MCF 10A (cell line): ENCODE data around the gene OLFM2. TPM values are rescaled to one million over a fixed set of nuclear protein-coding genes. Genes with fewer than 3 reads are reported as not detected.

Source experiments
- BruUV-seq: library from RNA; stranded (reverse); fragments of 400-500 nt; replicated peaks from 2 replicates; lab custom pipeline; 2021; lab: Mats Ljungman, UMichigan
- CTCF ChIA-PET: fragments of 300-600 bp; sonication (Branson Sonifier 250); formaldehyde crosslinking; extraction: SDS; loops from one replicate; lab custom pipeline; 2021; ENCODE audit warnings: antibody characterized with exemption, inconsistent platforms; lab: Yijun Ruan, JAX
- POLR2A ChIA-PET: fragments of 300-600, 350-650 bp; sonication (Branson Sonifier 250); formaldehyde crosslinking; extraction: SDS; loops from one replicate; lab custom pipeline; 2020; ENCODE audit warnings: antibody characterized with exemption, inconsistent platforms; lab: Yijun Ruan, JAX
- DNase-seq: peaks from one replicate; pipeline ENCODE4 v3.0.0-alpha.2; 2018; ENCODE audit not compliant: unreplicated experiment
- H3K27ac Mint-ChIP-seq: one replicate; pipeline ENCODE4 v1.8.0; 2022; ENCODE audit warnings: mild to moderate bottlenecking, low read depth, mixed read lengths; ENCODE audit not compliant: unreplicated experiment
- H3K27me3 Mint-ChIP-seq: one replicate; pipeline ENCODE4 v1.8.0; 2022; ENCODE audit warnings: mixed read lengths; ENCODE audit not compliant: insufficient read depth, unreplicated experiment
- H3K36me3 Mint-ChIP-seq: one replicate; pipeline ENCODE4 v1.8.0; 2022; ENCODE audit warnings: mild to moderate bottlenecking, moderate library complexity, mixed read lengths; ENCODE audit not compliant: insufficient read depth, unreplicated experiment
- H3K4me1 Mint-ChIP-seq: one replicate; pipeline ENCODE4 v1.8.0; 2022; ENCODE audit warnings: mixed read lengths; ENCODE audit not compliant: insufficient read depth, unreplicated experiment
- H3K4me3 Mint-ChIP-seq: one replicate; pipeline ENCODE4 v1.8.0; 2022; ENCODE audit warnings: mild to moderate bottlenecking, moderate library complexity, mixed read lengths; ENCODE audit not compliant: unreplicated experiment
- H3K9me3 Mint-ChIP-seq: one replicate; pipeline ENCODE4 v1.8.0; 2022; ENCODE audit warnings: mixed read lengths; ENCODE audit not compliant: unreplicated experiment
- intact Hi-C: fragments of 100-400 bp; cut with micrococcal nuclease; formaldehyde crosslinking; loops from 2 replicates; pipeline ENCODE4 v1.14.1; 2022
- total RNA-seq: library from RNA; stranded (reverse); gene quantifications from 2 replicates; pipeline ENCODE4 v1.2.3, GENCODE V29; 2022
- TF ChIP-seq, protein P1 (sequence below): fragments of 200-600 bp; IDR thresholded peaks from one replicate; pipeline ENCODE4 v1.8.0; 2022; ENCODE audit warnings: antibody characterized with exemption, mild to moderate bottlenecking; ENCODE audit not compliant: unreplicated experiment

Gene OLFM2
- total RNA-seq, 1 experiment from 2014 or later = not detected

DNA sequence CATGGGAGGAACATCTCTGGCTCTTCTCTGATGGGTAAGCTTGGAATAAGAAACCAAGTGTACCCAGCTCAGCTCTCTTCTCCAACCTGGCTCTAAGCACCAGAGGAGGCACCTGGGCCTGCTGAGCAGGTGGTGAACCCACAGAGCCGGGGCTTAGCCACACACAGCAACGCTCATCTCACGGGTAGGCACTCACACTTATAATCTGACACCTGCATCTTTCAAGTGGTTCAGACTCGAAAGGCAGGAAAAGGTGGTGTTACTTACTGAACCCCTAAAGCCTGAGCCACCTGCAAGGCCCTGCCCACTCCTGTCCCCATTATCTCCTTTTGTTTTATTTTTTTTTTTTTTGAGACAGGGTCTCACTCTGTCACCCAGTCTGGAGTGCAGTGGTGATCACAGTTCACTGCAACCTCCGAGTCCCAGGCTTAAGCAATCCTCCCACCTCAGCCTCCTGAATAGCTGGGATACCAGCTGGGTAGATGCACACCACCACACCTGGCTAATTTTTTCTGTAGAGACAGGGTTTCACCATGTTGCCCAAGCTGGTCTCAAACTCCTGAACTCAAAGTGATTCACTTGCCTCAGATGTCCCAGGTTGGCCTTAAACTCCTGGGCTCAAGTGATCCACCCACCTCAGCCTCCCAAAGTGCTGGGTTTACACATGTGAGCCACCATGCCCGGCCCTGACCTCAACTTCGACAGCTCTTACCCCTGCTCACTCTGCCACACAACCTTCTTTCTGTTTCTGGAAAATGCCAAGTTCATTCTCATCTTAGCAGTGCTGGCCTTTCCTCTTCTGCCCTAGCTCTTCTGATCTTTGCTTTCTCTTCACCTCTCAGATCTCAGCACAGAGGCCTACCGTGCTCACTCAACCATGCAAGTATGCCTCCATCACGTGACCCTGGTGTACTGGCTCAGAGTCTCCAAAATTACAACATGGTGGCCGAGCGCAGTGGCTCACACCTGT is 127.2 kb downstream of the OLFM2 start:
- ChIA-PET POLR2A (interaction anchor here (0.9 to 1.1 kb wide), 2 partner anchors 13 to 41 kb away, joined by 3 read pairs; partner anchors contain the start of gene ZNF846), CTCF (interaction anchor here (0.6 to 1.2 kb wide), 3 partner anchors 223 to 1463 kb away, joined by 3 to 7 read pairs (median 6); no protein-coding TSS in a partner anchor)
- Mint-ChIP-seq H3K4me3 (no peak overlapping the region), H3K9me3 (no peaks in the 10 kb centered on the region), H3K36me3 (peaks cover 53% of the 10 kb centered on the region), H3K4me1 (no peaks in the 10 kb centered on the region), H3K27ac (no peak overlapping the region), H3K27me3 (no peaks in the 10 kb centered on the region)
- intact Hi-C loops = no loop called here
- no TSS peak for BruUV-seq
- TF ChIP-seq, protein P1, sequence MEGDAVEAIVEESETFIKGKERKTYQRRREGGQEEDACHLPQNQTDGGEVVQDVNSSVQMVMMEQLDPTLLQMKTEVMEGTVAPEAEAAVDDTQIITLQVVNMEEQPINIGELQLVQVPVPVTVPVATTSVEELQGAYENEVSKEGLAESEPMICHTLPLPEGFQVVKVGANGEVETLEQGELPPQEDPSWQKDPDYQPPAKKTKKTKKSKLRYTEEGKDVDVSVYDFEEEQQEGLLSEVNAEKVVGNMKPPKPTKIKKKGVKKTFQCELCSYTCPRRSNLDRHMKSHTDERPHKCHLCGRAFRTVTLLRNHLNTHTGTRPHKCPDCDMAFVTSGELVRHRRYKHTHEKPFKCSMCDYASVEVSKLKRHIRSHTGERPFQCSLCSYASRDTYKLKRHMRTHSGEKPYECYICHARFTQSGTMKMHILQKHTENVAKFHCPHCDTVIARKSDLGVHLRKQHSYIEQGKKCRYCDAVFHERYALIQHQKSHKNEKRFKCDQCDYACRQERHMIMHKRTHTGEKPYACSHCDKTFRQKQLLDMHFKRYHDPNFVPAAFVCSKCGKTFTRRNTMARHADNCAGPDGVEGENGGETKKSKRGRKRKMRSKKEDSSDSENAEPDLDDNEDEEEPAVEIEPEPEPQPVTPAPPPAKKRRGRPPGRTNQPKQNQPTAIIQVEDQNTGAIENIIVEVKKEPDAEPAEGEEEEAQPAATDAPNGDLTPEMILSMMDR = no peak
- DNase-seq = no peak

- CTCF ChIA-PET = interaction anchor here (0.7 to 1.5 kb wide), 3 partner anchors 9 to 181 kb away, joined by 3 to 8 read pairs (median 4); no protein-coding TSS in a partner anchor
Observed at GRCh38 chr19:9806803-9807202, 129.5 kb downstream of the OLFM2 start.

More at GRCh38 chr19:9806803-9807202, 129.5 kb downstream of the OLFM2 start:
- TF ChIP-seq, protein P1 = no peak
- POLR2A ChIA-PET = interaction anchor here (1.3 kb wide), 1 partner anchor 12 kb away, joined by 3 read pairs; the partner anchor contains the start of gene FBXL12
- Mint-ChIP-seq H3K27ac (no peak overlapping the region), H3K4me3 (no peak overlapping the region), H3K36me3 (peaks cover 49% of the 10 kb centered on the region), H3K27me3 (no peaks in the 10 kb centered on the region), H3K4me1 (no peaks in the 10 kb centered on the region), H3K9me3 (no peaks in the 10 kb centered on the region)
- no peak for DNase-seq
- BruUV-seq = no TSS peak
- intact Hi-C loops = no loop called here

Other genes starting within 250 kb of the OLFM2 start
- 3.2 and 3.3 TPM in 2 replicates for gene ZNF846, start 167.8 kb downstream of the OLFM2 start, total RNA-seq
- gene FBXL12, start 117.4 kb downstream of the OLFM2 start, total RNA-seq = 27.4 and 30.8 TPM in 2 replicates
- gene UBL5, start 108.6 kb downstream of the OLFM2 start, total RNA-seq = 302 and 374 TPM in 2 replicates
- 54.6 and 61.4 TPM in 2 replicates for gene PIN1, start 101.2 kb downstream of the OLFM2 start, total RNA-seq
- gene COL5A3, start 74.0 kb upstream of the OLFM2 start, total RNA-seq = 0.98 and 1.5 TPM in 2 replicates
- gene RDH8, start 77.0 kb upstream of the OLFM2 start, total RNA-seq = not detected in 2 replicates
- 11.9 and 17.6 TPM in 2 replicates for gene SHFL, start 149.8 kb upstream of the OLFM2 start, total RNA-seq
- 0.44 TPM in 1 of 2 replicates, not detected in the other for gene ANGPTL6, start 166.2 kb upstream of the OLFM2 start, total RNA-seq
- gene PPAN, start 169.8 kb upstream of the OLFM2 start, total RNA-seq = 95.0 and 123 TPM in 2 replicates
- gene P2RY11, start 175.2 kb upstream of the OLFM2 start, total RNA-seq = 36.1 and 43.1 TPM in 2 replicates
- 224 and 249 TPM in 2 replicates for gene EIF3G, start 183.4 kb upstream of the OLFM2 start, total RNA-seq